CD4-positive, alpha-beta T cell treated with Interleukin-15 for 1 hour (primary cell): ENCODE results near the gene APBA2.
"Not testable (repeated sequence)": the region's sequence is repeated elsewhere in the genome, so short reads cannot be mapped to it uniquely, and the experiment has no call there.

Experiments
- DNase-seq: peaks from one replicate; pipeline ENCODE4 v3.0.0-alpha.2; 2020

APBA2 gene

GRCh38 chr15:29045161-29045560, 159.4 kb downstream of the APBA2 start:
- DNase-seq, result not testable (repeated sequence)

GRCh38 chr15:29045717-29046116, 159.9 kb downstream of the APBA2 start:
- no peak for DNase-seq

GRCh38 chr15:29046281-29046810, 160.6 kb downstream of the APBA2 start:
- DNase-seq, result no peak

GRCh38 chr15:29046977-29047376, 161.2 kb downstream of the APBA2 start:
- DNase-seq, result no peak

GRCh38 chr15:29048011-29048410, 162.2 kb downstream of the APBA2 start:
- DNase-seq, result no peak

- DNase-seq, result no peak
These were observed 165.1 kb downstream of the APBA2 start for GRCh38 chr15:29050870-29051269.

- no peak for DNase-seq
These were observed 165.6 kb downstream of the APBA2 start for GRCh38 chr15:29051422-29051821.

GRCh38 chr15:29053006-29053405, 167.2 kb downstream of the APBA2 start:
- DNase-seq, result no peak

GRCh38 chr15:29053661-29054131, 167.9 kb downstream of the APBA2 start:
- no peak for DNase-seq

GRCh38 chr15:29054171-29055045, 168.6 kb downstream of the APBA2 start:
- no peak for DNase-seq

GRCh38 chr15:29055876-29056275, 170.1 kb downstream of the APBA2 start:
- DNase-seq, result no peak

- no peak for DNase-seq
These were observed 171.2 kb downstream of the APBA2 start for GRCh38 chr15:29056839-29057450.

GRCh38 chr15:29057856-29058255, 172.1 kb downstream of the APBA2 start:
- DNase-seq, result no peak

- DNase-seq, result no peak
These were observed 173.2 kb downstream of the APBA2 start for GRCh38 chr15:29058903-29059539.

GRCh38 chr15:29059871-29060640, 174.3 kb downstream of the APBA2 start:
- DNase-seq, result no peak

GRCh38 chr15:29061746-29062145, 176.0 kb downstream of the APBA2 start:
- no peak for DNase-seq

- DNase-seq, result no peak
These were observed 176.4 kb downstream of the APBA2 start for GRCh38 chr15:29062179-29062591.

- no peak for DNase-seq
These were observed 176.9 kb downstream of the APBA2 start for GRCh38 chr15:29062626-29063025.

- DNase-seq, result no peak
These were observed 177.9 kb downstream of the APBA2 start for GRCh38 chr15:29063646-29064045.

- DNase-seq, result no peak
These were observed 178.5 kb downstream of the APBA2 start for GRCh38 chr15:29064290-29064689.

- no peak for DNase-seq
These were observed 179.0 kb downstream of the APBA2 start for GRCh38 chr15:29064731-29065130.

- no peak for DNase-seq
These were observed 179.8 kb downstream of the APBA2 start for GRCh38 chr15:29065571-29065970.

- no peak for DNase-seq
These were observed 180.5 kb downstream of the APBA2 start for GRCh38 chr15:29066310-29066709.
